MM.1S (cell line): ENCODE data around the gene UTS2B.

Experiments
- DNase-seq: peaks from one replicate; pipeline ENCODE4 v3.0.0-alpha.2; 2015
- H2AFZ ChIP-seq: fragments of 300-600 bp; sonication (generic); 2 replicates; pipeline ENCODE4 v1.6.0; 2016; ENCODE audit warnings: antibody characterized with exemption, low read length
- H3F3A ChIP-seq: fragments of 300-600 bp; sonication (generic); 2 replicates; pipeline ENCODE4 v1.6.1; 2016; ENCODE audit warnings: mild to moderate bottlenecking, antibody characterized with exemption, low read length, moderate library complexity, mixed read lengths; ENCODE audit not compliant: insufficient read depth
- H3K27ac ChIP-seq: fragments of 300-600 bp; sonication (generic); 2 replicates; pipeline ENCODE4 v1.5.1; 2016; ENCODE audit warnings: mild to moderate bottlenecking, low read length
- H3K27me3 ChIP-seq: fragments of 300-600 bp; sonication (generic); replicated peaks from 2 replicates; pipeline ENCODE4 v1.6.0; 2016; ENCODE audit warnings: low read length; ENCODE audit not compliant: insufficient read depth
- H3K36me3 ChIP-seq: fragments of 300-600 bp; sonication (generic); replicated peaks from 2 replicates; pipeline ENCODE4 v1.6.1; 2016; ENCODE audit warnings: mild to moderate bottlenecking, low read length, mixed read lengths; ENCODE audit not compliant: insufficient read depth
- H3K4me1 ChIP-seq: fragments of 300-600 bp; sonication (generic); 2 replicates; pipeline ENCODE4 v1.6.1; 2016; ENCODE audit warnings: low read length, mixed read lengths
- H3K4me2 ChIP-seq: fragments of 300-600 bp; sonication (generic); 2 replicates; pipeline ENCODE4 v1.6.0; 2016; ENCODE audit warnings: low read depth, low read length
- H3K4me3 ChIP-seq: fragments of 300-600 bp; sonication (generic); 2 replicates; pipeline ENCODE4 v1.5.1; 2016; ENCODE audit warnings: low read length, mixed read lengths
- H3K79me2 ChIP-seq: fragments of 300-600 bp; sonication (generic); 2 replicates; pipeline ENCODE4 v1.6.1; 2016; ENCODE audit warnings: mixed run types, low read length, mixed read lengths
- H3K9ac ChIP-seq: fragments of 300-600 bp; sonication (generic); 2 replicates; pipeline ENCODE4 v1.6.1; 2016; ENCODE audit warnings: low read length, mixed read lengths
- H3K9me2 ChIP-seq: fragments of 300-600 bp; sonication (generic); replicated peaks from 2 replicates; pipeline ENCODE4 v1.6.1; 2016; ENCODE audit warnings: mild to moderate bottlenecking, low read length, mixed read lengths; ENCODE audit not compliant: insufficient read depth
- H3K9me3 ChIP-seq: fragments of 300-600 bp; sonication (generic); replicated peaks from 2 replicates; pipeline ENCODE4 v1.6.1; 2016; ENCODE audit warnings: mild to moderate bottlenecking, low read length, mixed read lengths; ENCODE audit not compliant: insufficient read depth
- H4K20me1 ChIP-seq: fragments of 300-600 bp; sonication (generic); 2 replicates; pipeline ENCODE4 v1.6.1; 2016; ENCODE audit warnings: mild to moderate bottlenecking, low read length, moderate library complexity, mixed read lengths; ENCODE audit not compliant: insufficient read depth
- CTCF ChIP-seq: fragments of 300-600 bp; sonication (generic); IDR thresholded peaks from 2 replicates; pipeline ENCODE4 v1.5.1; 2016; ENCODE audit warnings: antibody characterized with exemption, low read length, mixed read lengths
- EZH2 ChIP-seq: fragments of 300-600 bp; sonication (generic); optimal IDR thresholded peaks from 2 replicates; pipeline ENCODE3; 2017; ENCODE audit warnings: low read depth, mild to moderate bottlenecking, antibody characterized with exemption, low read length, mixed read lengths
- EZH2phosphoT487 ChIP-seq: fragments of 300-600 bp; sonication (generic); IDR thresholded peaks from 2 replicates; pipeline ENCODE4 v1.6.1; 2018; ENCODE audit warnings: antibody characterized with exemption, low read length

The UTS2B gene

GRCh38 chr3:191234216-191234615 is 96.1 kb downstream of the UTS2B start:
- Histone ChIP-seq H3K9ac (no peak overlapping the region), H3K27ac (no peak overlapping the region), H3K36me3 (no peaks in the 10 kb centered on the region), H3K9me2 (no peaks in the 10 kb centered on the region), H3F3A (peaks cover 17% of the 10 kb centered on the region), H3K4me3 (no peak overlapping the region), H3K9me3 (no peaks in the 10 kb centered on the region), H3K79me2 (no peaks in the 10 kb centered on the region), H4K20me1 (no peaks in the 10 kb centered on the region), H3K4me2 (peak overlapping the region; percentile 24), H2AFZ (no peak overlapping the region), H3K4me1 (peaks cover 19% of the 10 kb centered on the region), H3K27me3 (peaks cover 14% of the 10 kb centered on the region; the same call in 1 of the 2 replicates)
- TF ChIP-seq EZH2 (no peak), EZH2phosphoT487 (no peak), CTCF (no peak)
- DNase-seq: peak; percentile 69

GRCh38 chr3:191227541-191227940 is 102.8 kb downstream of the UTS2B start:
- H2AFZ ChIP-seq: no peak overlapping the region
- TF ChIP-seq EZH2 (no peak), EZH2phosphoT487 (no peak)
- no peaks in the 10 kb centered on the region for H3K9me2 ChIP-seq
- H3K27ac ChIP-seq: no peak overlapping the region
- H3K4me1 ChIP-seq: no peaks in the 10 kb centered on the region
- no peaks in the 10 kb centered on the region for H4K20me1 ChIP-seq
- DNase-seq: no peak
- no peaks in the 10 kb centered on the region for H3K79me2 ChIP-seq
- no peaks in the 10 kb centered on the region for H3K36me3 ChIP-seq
- H3K9ac ChIP-seq: no peak overlapping the region
- H3K9me3 ChIP-seq: no peaks in the 10 kb centered on the region
- H3F3A ChIP-seq: no peaks in the 10 kb centered on the region
- no peaks in the 10 kb centered on the region for H3K27me3 ChIP-seq
- no peak overlapping the region for H3K4me2 ChIP-seq
- no peak overlapping the region for H3K4me3 ChIP-seq

- no peak for TF ChIP-seq CTCF
- no peak for TF ChIP-seq EZH2
- Histone ChIP-seq H3K36me3 (no peaks in the 10 kb centered on the region), H3K9me3 (no peaks in the 10 kb centered on the region), H3K9me2 (no peaks in the 10 kb centered on the region), H3K4me3 (no peak overlapping the region), H3K27me3 (no peaks in the 10 kb centered on the region), H3K79me2 (no peaks in the 10 kb centered on the region), H3K4me2 (no peak overlapping the region), H3K4me1 (no peaks in the 10 kb centered on the region), H3F3A (no peaks in the 10 kb centered on the region), H4K20me1 (no peaks in the 10 kb centered on the region), H2AFZ (no peak overlapping the region), H3K27ac (no peak overlapping the region), H3K9ac (no peak overlapping the region)
- DNase-seq: no peak
These were observed 108.7 kb downstream of the UTS2B start for GRCh38 chr3:191221638-191222037.

GRCh38 chr3:191220908-191221307 is 109.4 kb downstream of the UTS2B start:
- Histone ChIP-seq H3K9me2 (no peaks in the 10 kb centered on the region), H3F3A (no peaks in the 10 kb centered on the region), H3K27me3 (no peaks in the 10 kb centered on the region), H3K36me3 (no peaks in the 10 kb centered on the region), H3K4me2 (no peak overlapping the region), H3K4me1 (no peaks in the 10 kb centered on the region), H3K9me3 (no peaks in the 10 kb centered on the region), H2AFZ (no peak overlapping the region), H3K9ac (no peak overlapping the region), H4K20me1 (no peaks in the 10 kb centered on the region), H3K79me2 (no peaks in the 10 kb centered on the region), H3K27ac (no peak overlapping the region), H3K4me3 (no peak overlapping the region)
- TF ChIP-seq EZH2phosphoT487 (no peak), CTCF (no peak)
- no peak for DNase-seq
